WTC11 (cell line): ENCODE data around the gene NSF. TPM values are rescaled to one million over a fixed set of nuclear protein-coding genes. Genes with fewer than 3 reads are reported as not detected.

Experiments used
- ATAC-seq: fragments of 200-7000 bp; cut with Tn5 transposase; 2 replicates; pipeline ENCODE4 v1.10.0; 2021; ENCODE audit warnings: mild to moderate bottlenecking, moderate library complexity
- CTCF ChIA-PET: fragments of 300-600 bp; sonication (Branson Sonifier 250); formaldehyde crosslinking; loops from one replicate; lab custom pipeline; 2021; ENCODE audit warnings: antibody characterized with exemption; lab: Charles Lee
- POLR2A ChIA-PET: fragments of 350-600 bp; sonication (Branson Sonifier 250); formaldehyde crosslinking; loops from one replicate; lab custom pipeline; 2021; ENCODE audit warnings: antibody characterized with exemption; lab: Charles Lee
- DNase-seq: peaks from one replicate; pipeline ENCODE4 v3.0.0; 2021; ENCODE audit warnings: low spot score
- H3K27ac Mint-ChIP-seq: 2 replicates; pipeline ENCODE4 v1.8.0; 2021; ENCODE audit warnings: mixed read lengths
- H3K27me3 Mint-ChIP-seq: 2 replicates; pipeline ENCODE4 v1.8.0; 2021; ENCODE audit warnings: low read depth, mild to moderate bottlenecking, moderate library complexity, mixed read lengths
- H3K36me3 Mint-ChIP-seq: 2 replicates; pipeline ENCODE4 v1.8.0; 2021; ENCODE audit warnings: mixed read lengths
- H3K4me1 Mint-ChIP-seq: 2 replicates; pipeline ENCODE4 v1.8.0; 2022; ENCODE audit warnings: mixed read lengths
- H3K4me3 Mint-ChIP-seq: 2 replicates; pipeline ENCODE4 v1.8.0; 2021; ENCODE audit warnings: mild to moderate bottlenecking, moderate library complexity, mixed read lengths
- H3K9me3 Mint-ChIP-seq: 2 replicates; pipeline ENCODE4 v1.8.0; 2021; ENCODE audit warnings: mixed read lengths
- ATF3 ChIP-seq: sonication (generic); formaldehyde crosslinking; conservative IDR thresholded peaks from 2 replicates; pipeline ENCODE4 v1.8.1; 2022; ENCODE audit warnings: mild to moderate bottlenecking, missing genetic modification reagents
- E2F1 ChIP-seq: sonication (generic); formaldehyde crosslinking; IDR thresholded peaks from 2 replicates; pipeline ENCODE4 v1.8.0; 2022; ENCODE audit warnings: mild to moderate bottlenecking, missing genetic modification reagents
- E2F4 ChIP-seq: sonication (generic); formaldehyde crosslinking; IDR thresholded peaks from 2 replicates; pipeline ENCODE4 v1.8.1; 2022; ENCODE audit warnings: low read depth, mild to moderate bottlenecking, moderate library complexity, missing genetic modification reagents, borderline replicate concordance
- ELF4 ChIP-seq: sonication (generic); formaldehyde crosslinking; IDR thresholded peaks from 2 replicates; pipeline ENCODE4 v1.8.1; 2022; ENCODE audit warnings: low read depth, mild to moderate bottlenecking, moderate library complexity, missing genetic modification reagents
- ETV6 ChIP-seq: sonication (generic); formaldehyde crosslinking; IDR thresholded peaks from 2 replicates; pipeline ENCODE4 v1.8.1; 2022; ENCODE audit warnings: mild to moderate bottlenecking, missing genetic modification reagents
- FOXJ3 ChIP-seq: sonication (generic); formaldehyde crosslinking; IDR thresholded peaks from 2 replicates; pipeline ENCODE4 v1.9.0; 2021; ENCODE audit warnings: missing genetic modification reagents, mild to moderate bottlenecking, borderline replicate concordance
- GTF2I ChIP-seq: fragments of 250-450 bp; sonication (Bioruptor Pico); conservative IDR thresholded peaks from 2 replicates; pipeline ENCODE4 v1.4.0; 2021; ENCODE audit warnings: mild to moderate bottlenecking
- MLX ChIP-seq: sonication (generic); formaldehyde crosslinking; IDR thresholded peaks from 2 replicates; pipeline ENCODE4 v1.8.1; 2023; ENCODE audit warnings: mild to moderate bottlenecking, missing genetic modification reagents, moderate library complexity
- NFE2L1 ChIP-seq: sonication (generic); formaldehyde crosslinking; IDR thresholded peaks from 2 replicates; pipeline ENCODE4 v1.8.1; 2023; ENCODE audit warnings: missing genetic modification reagents
- NFYB ChIP-seq: sonication (generic); formaldehyde crosslinking; conservative IDR thresholded peaks from 2 replicates; pipeline ENCODE4 v1.8.0; 2022; ENCODE audit warnings: low read depth, missing genetic modification reagents
- STAT6 ChIP-seq: sonication (generic); formaldehyde crosslinking; conservative IDR thresholded peaks from 2 replicates; pipeline ENCODE4 v1.8.1; 2023; ENCODE audit warnings: mild to moderate bottlenecking, low read depth, missing genetic modification reagents, moderate library complexity
- TEAD1 ChIP-seq: sonication (generic); formaldehyde crosslinking; IDR thresholded peaks from 2 replicates; pipeline ENCODE4 v1.8.0; 2022; ENCODE audit warnings: mild to moderate bottlenecking, missing genetic modification reagents
- TP53 ChIP-seq: sonication (generic); formaldehyde crosslinking; IDR thresholded peaks from 2 replicates; pipeline ENCODE4 v1.8.1; 2023; ENCODE audit warnings: mild to moderate bottlenecking, missing genetic modification reagents
- USF1 ChIP-seq: sonication (generic); formaldehyde crosslinking; IDR thresholded peaks from 2 replicates; pipeline ENCODE4 v1.8.0; 2022; ENCODE audit warnings: mild to moderate bottlenecking, missing genetic modification reagents
- ZMAT4 ChIP-seq: fragments of 250-450 bp; sonication (Bioruptor Pico); IDR thresholded peaks from 2 replicates; pipeline ENCODE4 v1.9.0; 2021; ENCODE audit warnings: mild to moderate bottlenecking
- ZNF281 ChIP-seq: sonication (generic); formaldehyde crosslinking; IDR thresholded peaks from 2 replicates; pipeline ENCODE4 v1.8.0; 2023; ENCODE audit warnings: mild to moderate bottlenecking, missing genetic modification reagents
- ZNF532 ChIP-seq: fragments of 250-450 bp; sonication (Bioruptor Pico); IDR thresholded peaks from 2 replicates; pipeline ENCODE4 v1.9.0; 2021; ENCODE audit warnings: mild to moderate bottlenecking, borderline replicate concordance
- total RNA-seq: library from RNA; stranded (reverse); gene quantifications from 3 replicates; pipeline ENCODE4 v1.2.3, GENCODE V29; 2021

The NSF gene
- total RNA-seq, 1 experiment from 2014 or later, result 23.0 TPM

GRCh38 chr17:46730679-46731078, 140.2 kb downstream of the NSF start:
- Mint-ChIP-seq H3K9me3 (no peaks in the 10 kb centered on the region), H3K27ac (no peak overlapping the region), H3K4me1 (peaks cover 43% of the 10 kb centered on the region), H3K36me3 (no peaks in the 10 kb centered on the region), H3K4me3 (no peak overlapping the region), H3K27me3 (no peaks in the 10 kb centered on the region)
- ATAC-seq (no peak), DNase-seq (no peak)
- no peak for TF ChIP-seq TP53
- no peak for TF ChIP-seq MLX (CRISPR knock-in tag)
- TF ChIP-seq GTF2I, result no peak
- TF ChIP-seq USF1 (CRISPR knock-in tag), result no peak
- no peak for TF ChIP-seq E2F4 (CRISPR knock-in tag)
- TF ChIP-seq NFE2L1 (CRISPR knock-in tag), result no peak
- TF ChIP-seq FOXJ3 (CRISPR knock-in tag), result no peak
- TF ChIP-seq STAT6 (CRISPR knock-in tag), result no peak
- no peak for TF ChIP-seq ZNF532 (CRISPR knock-in tag)
- no peak for TF ChIP-seq ZMAT4 (CRISPR knock-in tag)
- no peak for TF ChIP-seq NFYB
- no peak for TF ChIP-seq ATF3 (CRISPR knock-in tag)
- no peak for TF ChIP-seq ETV6 (CRISPR knock-in tag)
- no peak for TF ChIP-seq ZNF281
- no peak for TF ChIP-seq TEAD1 (CRISPR knock-in tag)
- no peak for TF ChIP-seq E2F1
- TF ChIP-seq ELF4 (CRISPR knock-in tag), result no peak
- ChIA-PET CTCF (no interaction called here), POLR2A (no interaction called here)
